Tibial nerve (tissue), 4 donors: Measurements from ENCODE around the gene BACH2. TPM values are rescaled to one million over a fixed set of nuclear protein-coding genes. Genes with fewer than 3 reads are reported as not detected.
A peak's percentile ranks its signal among the peaks of the same experiment; 100 is the strongest.

Experiments
- DNase-seq, 2 donors: peaks; one replicate each; pipeline ENCODE4 v3.0.0-alpha.2; 2019; ENCODE audit warnings: low spot score in 2 of 2
- H3K27ac ChIP-seq, 4 donors: fragments of 200-600 bp; sonication (generic) in 3 of 4; one replicate each; pipeline ENCODE4 v1.5.1; 2017 to 2019; ENCODE audit warnings: mild to moderate bottlenecking in 1 of 4
- H3K27me3 ChIP-seq, 2 donors: fragments of 200-600 bp; sonication (generic) in 1 of 2; one replicate each; pipeline versions ENCODE4 v1.5.1 to v1.6.0; 2017 to 2019
- H3K36me3 ChIP-seq, 3 donors: fragments of 200-600 bp; sonication (generic); one replicate each; pipeline ENCODE4 v1.5.1; 2018 to 2019
- H3K4me1 ChIP-seq, 4 donors: fragments of 200-600 bp; sonication (generic) in 3 of 4; one replicate each; pipeline ENCODE4 v1.5.1; 2017 to 2019
- H3K4me3 ChIP-seq, 4 donors: fragments of 200-600 bp; sonication (generic) in 3 of 4; one replicate each; pipeline ENCODE4 v1.5.1; 2017 to 2019; ENCODE audit warnings: mild to moderate bottlenecking in 1 of 4, moderate library complexity in 1 of 4
- H3K9me3 ChIP-seq, 4 donors: fragments of 200-600 bp; sonication (generic) in 3 of 4; one replicate each; pipeline ENCODE4 v1.5.1; 2017 to 2019
- EP300 ChIP-seq, 2 donors: sonication (generic); formaldehyde crosslinking; IDR thresholded peaks; one replicate each; pipeline ENCODE4 v1.6.1; 2017; ENCODE audit warnings: antibody characterized with exemption in 2 of 2, mild to moderate bottlenecking in 1 of 2
- POLR2A ChIP-seq, 2 donors: fragments of 450-650 bp; IDR thresholded peaks; one replicate each; pipeline ENCODE4 v1.6.1; 2017; ENCODE audit warnings: antibody characterized with exemption in 2 of 2, mild to moderate bottlenecking in 2 of 2, moderate library complexity in 2 of 2
- WGBS, 2 donors: methylation state at CpG; one replicate each; pipeline ENCODE4 v1.1.5; 2018; 5-methylcytosine and 5-hydroxymethylcytosine counted together
- total RNA-seq, 4 donors: library from RNA; depleted of rRNA; stranded (reverse); fragments of >200 nt; gene quantifications; one replicate each; pipeline ENCODE4 v1.1.0, GENCODE V29; 2016
- TF ChIP-seq, protein P1 (sequence below), 5 experiments: fragments of 200-600 bp in 3 of 5; fragments of 450-650 bp in 2 of 5; sonication (generic) in 3 of 5; IDR thresholded peaks; one replicate each; pipeline ENCODE4 v1.5.1; 2016 to 2019; ENCODE audit warnings: antibody characterized with exemption in 5 of 5, mild to moderate bottlenecking in 3 of 5, moderate library complexity in 2 of 5

Gene BACH2
- total RNA-seq, 4 donors from 2014 or later = 4.4 to 11.1 (median 8.4) TPM

DNA sequence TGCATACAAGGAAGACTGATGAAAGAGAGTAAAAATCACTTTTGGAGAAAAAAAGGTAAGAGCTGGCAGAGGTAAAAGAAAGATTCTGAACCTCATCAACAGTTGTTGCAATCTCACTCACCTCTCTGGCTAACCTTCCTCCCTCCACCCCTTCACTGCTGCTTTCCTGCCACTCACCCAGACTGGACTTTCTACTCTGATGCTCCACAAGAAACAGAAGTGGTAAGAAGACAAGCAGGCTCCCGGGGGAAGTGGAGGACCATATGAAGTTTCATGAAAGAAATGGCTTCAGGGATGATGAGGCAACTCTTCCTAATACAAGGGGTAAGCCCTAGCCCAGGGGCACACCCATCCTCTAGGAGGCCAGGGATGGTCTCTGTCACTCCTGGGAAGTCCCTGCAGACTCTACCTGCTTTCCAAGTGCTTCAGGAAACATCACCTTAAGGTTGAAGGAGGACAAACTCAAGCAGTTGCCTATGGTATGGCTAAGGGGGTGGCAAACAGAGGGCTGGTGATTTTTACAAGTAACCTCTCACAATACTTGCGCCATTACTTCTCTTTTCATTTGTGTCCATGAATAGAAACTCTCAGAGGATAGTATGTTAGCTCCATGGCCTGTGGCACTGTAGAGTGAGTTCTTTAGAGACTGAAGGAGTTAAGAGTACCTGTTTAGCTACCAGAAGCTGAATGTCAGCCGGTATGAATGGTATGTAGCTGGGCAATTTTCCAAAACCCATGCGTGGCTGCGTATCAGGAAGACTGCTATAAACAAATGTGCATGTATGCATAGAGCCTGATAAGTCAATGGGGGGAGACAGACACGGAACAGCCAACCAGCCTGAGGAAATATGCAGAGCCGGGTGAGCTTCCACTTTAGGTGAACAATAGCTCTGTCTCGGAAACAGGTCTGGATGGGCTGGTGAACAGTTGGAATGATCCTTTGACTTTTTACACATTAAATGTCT is 112.0 kb downstream of the BACH2 start:
- 58 to 63% methylated on average over 8 of the region's 8 CpGs for WGBS, 2 donors
- DNase-seq = no peak
- Histone ChIP-seq H3K9me3 (no peaks in the 10 kb centered on the region), H3K4me1 (peaks cover 0 to 34% (median 10%) of the 10 kb centered on the region in 4 donors), H3K27me3 (no peaks in the 10 kb centered on the region), H3K27ac (no peak overlapping the region), H3K4me3 (no peak overlapping the region), H3K36me3 (no peaks in the 10 kb centered on the region)
- TF ChIP-seq, protein P1, sequence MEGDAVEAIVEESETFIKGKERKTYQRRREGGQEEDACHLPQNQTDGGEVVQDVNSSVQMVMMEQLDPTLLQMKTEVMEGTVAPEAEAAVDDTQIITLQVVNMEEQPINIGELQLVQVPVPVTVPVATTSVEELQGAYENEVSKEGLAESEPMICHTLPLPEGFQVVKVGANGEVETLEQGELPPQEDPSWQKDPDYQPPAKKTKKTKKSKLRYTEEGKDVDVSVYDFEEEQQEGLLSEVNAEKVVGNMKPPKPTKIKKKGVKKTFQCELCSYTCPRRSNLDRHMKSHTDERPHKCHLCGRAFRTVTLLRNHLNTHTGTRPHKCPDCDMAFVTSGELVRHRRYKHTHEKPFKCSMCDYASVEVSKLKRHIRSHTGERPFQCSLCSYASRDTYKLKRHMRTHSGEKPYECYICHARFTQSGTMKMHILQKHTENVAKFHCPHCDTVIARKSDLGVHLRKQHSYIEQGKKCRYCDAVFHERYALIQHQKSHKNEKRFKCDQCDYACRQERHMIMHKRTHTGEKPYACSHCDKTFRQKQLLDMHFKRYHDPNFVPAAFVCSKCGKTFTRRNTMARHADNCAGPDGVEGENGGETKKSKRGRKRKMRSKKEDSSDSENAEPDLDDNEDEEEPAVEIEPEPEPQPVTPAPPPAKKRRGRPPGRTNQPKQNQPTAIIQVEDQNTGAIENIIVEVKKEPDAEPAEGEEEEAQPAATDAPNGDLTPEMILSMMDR (IDR thresholded peaks at IDR 0.05) = no peak
- TF ChIP-seq POLR2A (IDR thresholded peaks at IDR 0.05) = no peak
- no peak for TF ChIP-seq EP300 (IDR thresholded peaks at IDR 0.05)

DNA sequence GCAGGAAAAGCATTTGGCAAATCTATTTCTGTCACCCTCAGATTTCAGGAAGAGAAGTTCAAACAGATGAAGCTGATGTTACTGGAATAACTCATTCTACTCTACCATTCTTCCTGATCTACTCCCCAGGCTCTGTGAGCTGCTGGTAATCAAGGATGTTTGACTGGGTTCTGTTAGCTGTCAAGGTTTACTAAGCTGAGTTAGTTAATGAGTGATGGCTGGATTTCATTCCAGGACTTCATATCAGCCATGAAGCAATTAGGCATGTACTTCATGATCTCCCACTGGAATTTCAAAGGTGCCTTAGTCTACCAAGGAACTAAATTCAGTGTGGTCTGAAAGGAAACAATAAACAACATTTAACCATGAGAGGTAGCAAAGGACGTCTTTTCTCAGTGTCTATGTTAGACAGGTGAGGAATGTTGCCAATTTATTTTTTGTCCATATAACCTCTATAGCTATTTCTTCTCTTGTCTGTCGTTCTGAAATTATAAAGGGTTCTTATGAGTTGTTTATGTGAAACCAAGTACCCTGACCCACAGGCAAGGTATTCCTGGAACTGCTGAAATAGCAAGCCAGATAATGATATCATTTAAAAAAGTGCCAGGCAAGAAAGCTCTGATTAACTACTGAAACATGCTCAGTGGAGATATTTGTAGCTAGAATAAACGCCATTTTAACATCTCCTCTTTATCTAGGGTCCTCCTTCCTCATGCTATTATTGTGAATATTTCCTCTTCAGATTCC is 112.9 kb downstream of the BACH2 start:
- Histone ChIP-seq H3K27ac (no peak overlapping the region), H3K36me3 (no peaks in the 10 kb centered on the region), H3K27me3 (no peaks in the 10 kb centered on the region), H3K4me1 (peaks cover 0 to 37% (median 10%) of the 10 kb centered on the region in 4 donors), H3K4me3 (no peak overlapping the region), H3K9me3 (no peaks in the 10 kb centered on the region)
- TF ChIP-seq, protein P1 (IDR thresholded peaks at IDR 0.05) = no peak
- TF ChIP-seq POLR2A (IDR thresholded peaks at IDR 0.05) (no peak), EP300 (IDR thresholded peaks at IDR 0.05) (no peak)
- DNase-seq = no peak
- 52 to 55% methylated on average over 3 of the region's 3 CpGs for WGBS, 2 donors

DNA sequence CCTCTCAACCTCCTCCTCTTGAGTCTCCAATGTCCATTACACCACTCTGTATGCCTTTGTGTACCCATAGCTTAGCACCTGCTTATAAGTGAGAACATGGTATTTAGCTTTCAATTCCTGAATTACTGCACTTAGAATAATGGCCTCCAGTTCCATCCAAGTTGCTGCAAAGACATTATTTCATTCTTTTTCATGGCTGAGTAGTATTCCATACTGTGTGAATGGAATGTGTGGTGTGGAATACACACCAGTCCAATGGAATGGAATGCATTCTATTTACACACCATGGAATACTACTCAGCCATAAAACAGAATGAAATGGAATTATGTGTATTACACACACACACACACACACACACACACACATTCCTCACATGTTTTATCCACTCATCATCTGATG is 116.1 kb downstream of the BACH2 start:
- Histone ChIP-seq H3K27ac (no peak overlapping the region), H3K27me3 (no peaks in the 10 kb centered on the region), H3K4me3 (no peak overlapping the region), H3K9me3 (no peaks in the 10 kb centered on the region), H3K4me1 (peaks cover 0 to 45% (median 9%) of the 10 kb centered on the region in 4 donors), H3K36me3 (no peaks in the 10 kb centered on the region)
- TF ChIP-seq, protein P1 (IDR thresholded peaks at IDR 0.05) = no peak
- TF ChIP-seq POLR2A (IDR thresholded peaks at IDR 0.05) = no peak
- TF ChIP-seq EP300 (IDR thresholded peaks at IDR 0.05) = no peak
- no peak for DNase-seq

DNA sequence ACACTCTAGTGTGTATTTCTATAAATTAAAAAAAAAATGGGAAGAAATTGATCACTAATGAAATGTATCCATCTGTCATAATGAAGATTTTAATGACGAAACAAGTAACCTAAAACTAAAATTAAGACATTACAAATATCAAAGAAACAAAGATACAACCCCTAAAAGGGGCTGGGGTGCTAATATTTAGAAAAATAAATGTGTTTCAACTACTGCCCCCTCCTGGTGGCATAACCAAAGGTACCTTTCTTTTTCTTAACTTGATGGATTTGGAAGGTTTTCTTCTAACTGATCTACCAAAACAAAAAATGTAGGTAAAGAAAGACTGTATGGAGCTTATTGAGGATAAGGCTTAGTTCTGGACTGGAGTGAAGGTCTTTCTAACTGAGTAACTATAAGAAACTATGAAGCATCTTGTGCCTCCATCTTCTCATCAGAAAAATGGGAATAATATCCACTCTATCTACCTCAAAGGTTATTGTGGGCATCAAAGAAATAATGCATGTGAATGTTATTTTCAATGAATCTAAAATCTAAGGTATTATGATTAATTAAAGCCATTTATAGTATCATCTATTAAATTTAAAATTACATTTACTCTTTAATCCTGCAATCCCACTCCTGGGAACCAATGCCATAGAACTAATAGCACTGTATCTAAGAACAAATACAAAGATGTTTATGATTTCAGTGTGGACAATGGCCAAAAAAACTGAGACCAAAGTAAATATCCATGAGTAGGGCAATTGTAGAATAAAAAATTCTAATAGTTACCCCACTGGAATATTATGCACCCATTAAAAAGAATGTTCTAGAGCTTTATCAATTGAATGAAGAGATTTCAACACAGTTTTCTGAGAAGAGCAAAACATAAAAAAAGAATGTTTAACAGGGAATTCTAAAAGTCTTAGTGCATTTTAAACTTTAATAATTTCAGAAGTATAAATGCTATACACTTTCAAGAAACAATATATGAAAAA is 117.2 kb downstream of the BACH2 start:
- Histone ChIP-seq H3K36me3 (no peaks in the 10 kb centered on the region), H3K9me3 (no peaks in the 10 kb centered on the region), H3K27me3 (no peaks in the 10 kb centered on the region), H3K27ac (peak overlapping the region in 1 of 4 donors; percentile 68), H3K4me3 (no peak overlapping the region), H3K4me1 (peaks cover 0 to 38% (median 6%) of the 10 kb centered on the region in 4 donors)
- TF ChIP-seq, protein P1 (IDR thresholded peaks at IDR 0.05) = peak in 2 of 5 experiments; percentile 11 to 18
- TF ChIP-seq POLR2A (IDR thresholded peaks at IDR 0.05) (no peak), EP300 (IDR thresholded peaks at IDR 0.05) (no peak)
- DNase-seq = no peak
- 90% methylated on average over 1 of the region's 1 CpG for WGBS, 2 donors
